HG03175 (cell line): ENCODE measurements around the gene CDC42.

Experiments
- ATAC-seq: cut with Tn5 transposase; IDR thresholded peaks from one replicate; pipeline ENCODE4 v1.9.1; 2021; ENCODE audit warnings: mild to moderate bottlenecking, moderate library complexity; ENCODE audit not compliant: unreplicated experiment

Gene CDC42

GRCh38 chr1:22037520-22037919, 15.0 kb upstream of the CDC42 start:
- ATAC-seq: no peak

- ATAC-seq: no peak
Observed at GRCh38 chr1:22038036-22038435, 14.5 kb upstream of the CDC42 start.

GRCh38 chr1:22039594-22040285, 12.8 kb upstream of the CDC42 start:
- peak; percentile 97 for ATAC-seq

- no peak for ATAC-seq
Observed at GRCh38 chr1:22040286-22040623, 12.3 kb upstream of the CDC42 start.

- no peak for ATAC-seq
Observed at GRCh38 chr1:22041505-22041904, 11.0 kb upstream of the CDC42 start.

GRCh38 chr1:22043198-22043769, 9.2 kb upstream of the CDC42 start:
- ATAC-seq: no peak

- ATAC-seq: no peak
Observed at GRCh38 chr1:22044690-22045420, 7.7 kb upstream of the CDC42 start.

GRCh38 chr1:22045604-22046228, 6.8 kb upstream of the CDC42 start:
- no peak for ATAC-seq

- ATAC-seq: no peak
Observed at GRCh38 chr1:22048351-22049192, 3.9 kb upstream of the CDC42 start.

GRCh38 chr1:22050330-22050729, 2.2 kb upstream of the CDC42 start:
- ATAC-seq: no peak

- no peak for ATAC-seq
Observed at GRCh38 chr1:22051607-22052114, 848 bp upstream of the CDC42 start.

GRCh38 chr1:22053017-22053860, 730 bp downstream of the CDC42 start:
- ATAC-seq: peak; percentile 32

- ATAC-seq: no peak
Observed at GRCh38 chr1:22053861-22054770, 1.6 kb downstream of the CDC42 start.

GRCh38 chr1:22055463-22055862, 3.0 kb downstream of the CDC42 start:
- ATAC-seq: no peak

- ATAC-seq: no peak
Observed at GRCh38 chr1:22056043-22056442, 3.5 kb downstream of the CDC42 start.

- ATAC-seq: no peak
Observed at GRCh38 chr1:22056936-22057335, 4.4 kb downstream of the CDC42 start.

- no peak for ATAC-seq
Observed at GRCh38 chr1:22057861-22058260, 5.4 kb downstream of the CDC42 start.

- ATAC-seq: no peak
Observed at GRCh38 chr1:22064751-22065402, 12.4 kb downstream of the CDC42 start.
